Vagina (tissue), 2 donors: ENCODE data around the gene ATP8B3. TPM values are rescaled to one million over a fixed set of nuclear protein-coding genes. Genes with fewer than 3 reads are reported as not detected.

Experiments
- DNase-seq, 2 donors: peaks; one replicate each; pipeline ENCODE4 v3.0.0-alpha.2; 2017; ENCODE audit errors: extremely low spot score in 2 of 2
- H3K27ac ChIP-seq: fragments of 200-600 bp; sonication (generic); one replicate; pipeline ENCODE4 v1.5.1; 2019
- H3K27me3 ChIP-seq: fragments of 200-600 bp; sonication (generic); one replicate; pipeline ENCODE4 v1.5.1; 2019
- H3K36me3 ChIP-seq, 2 donors: fragments of 200-600 bp; sonication (generic); one replicate each; pipeline ENCODE4 v1.5.1; 2017 to 2019
- H3K4me1 ChIP-seq: fragments of 200-600 bp; sonication (generic); one replicate; pipeline ENCODE4 v1.5.1; 2019
- H3K4me3 ChIP-seq, 2 donors: fragments of 200-600 bp; sonication (generic); 1 replicate in 1 of 2; 2 replicates in 1 of 2; pipeline ENCODE4 v1.5.1; 2016 to 2019
- H3K9me3 ChIP-seq: fragments of 200-600 bp; sonication (generic); one replicate; pipeline ENCODE4 v1.5.1; 2019
- POLR2A ChIP-seq, 2 donors: fragments of 450-650 bp; IDR thresholded peaks; one replicate each; pipeline ENCODE4 v1.6.1; 2017; ENCODE audit warnings: antibody characterized with exemption in 2 of 2, mild to moderate bottlenecking in 2 of 2, moderate library complexity in 2 of 2
- POLR2AphosphoS5 ChIP-seq, 2 donors: sonication (generic); formaldehyde crosslinking; IDR thresholded peaks; one replicate each; pipeline ENCODE4 v1.9.0; 2017; ENCODE audit warnings: antibody characterized with exemption in 2 of 2, mild to moderate bottlenecking in 2 of 2, low read depth in 1 of 2; ENCODE audit not compliant: insufficient read depth in 1 of 2
- intact Hi-C: fragments of 100-400 bp; cut with DNase I; formaldehyde crosslinking; loops from one replicate; pipeline ENCODE4 v1.15.1; 2023
- total RNA-seq: library from RNA; depleted of rRNA; stranded (reverse); fragments of >200 nt; gene quantifications from one replicate; pipeline ENCODE4 v1.2.3, GENCODE V29; 2016
- TF ChIP-seq, protein P1 (sequence below), 3 experiments: fragments of 450-650 bp in 2 of 3; fragments of 200-600 bp in 1 of 3; sonication (generic) in 1 of 3; IDR thresholded peaks; one replicate each; pipeline ENCODE4 v1.5.1; 2017 to 2019; ENCODE audit warnings: antibody characterized with exemption in 3 of 3, mild to moderate bottlenecking in 2 of 3, moderate library complexity in 2 of 3

ATP8B3 gene
- total RNA-seq, 1 donor from 2014 or later, result 3.2 TPM

GRCh38 chr19:1807030-1807694 lies 4.9 kb downstream of the ATP8B3 start:
- Histone ChIP-seq H3K4me3 (no peak overlapping the region), H3K27ac (no peak overlapping the region), H3K4me1 (peaks cover 16% of the 10 kb centered on the region), H3K9me3 (no peaks in the 10 kb centered on the region), H3K27me3 (no peaks in the 10 kb centered on the region), H3K36me3 (no peaks in the 10 kb centered on the region)
- TF ChIP-seq POLR2AphosphoS5 (IDR thresholded peaks at IDR 0.05; ENCODE audit: insufficient read depth in 1 of 2, low read depth in 1 of 2) (no peak), POLR2A (IDR thresholded peaks at IDR 0.05) (no peak)
- TF ChIP-seq, protein P1, sequence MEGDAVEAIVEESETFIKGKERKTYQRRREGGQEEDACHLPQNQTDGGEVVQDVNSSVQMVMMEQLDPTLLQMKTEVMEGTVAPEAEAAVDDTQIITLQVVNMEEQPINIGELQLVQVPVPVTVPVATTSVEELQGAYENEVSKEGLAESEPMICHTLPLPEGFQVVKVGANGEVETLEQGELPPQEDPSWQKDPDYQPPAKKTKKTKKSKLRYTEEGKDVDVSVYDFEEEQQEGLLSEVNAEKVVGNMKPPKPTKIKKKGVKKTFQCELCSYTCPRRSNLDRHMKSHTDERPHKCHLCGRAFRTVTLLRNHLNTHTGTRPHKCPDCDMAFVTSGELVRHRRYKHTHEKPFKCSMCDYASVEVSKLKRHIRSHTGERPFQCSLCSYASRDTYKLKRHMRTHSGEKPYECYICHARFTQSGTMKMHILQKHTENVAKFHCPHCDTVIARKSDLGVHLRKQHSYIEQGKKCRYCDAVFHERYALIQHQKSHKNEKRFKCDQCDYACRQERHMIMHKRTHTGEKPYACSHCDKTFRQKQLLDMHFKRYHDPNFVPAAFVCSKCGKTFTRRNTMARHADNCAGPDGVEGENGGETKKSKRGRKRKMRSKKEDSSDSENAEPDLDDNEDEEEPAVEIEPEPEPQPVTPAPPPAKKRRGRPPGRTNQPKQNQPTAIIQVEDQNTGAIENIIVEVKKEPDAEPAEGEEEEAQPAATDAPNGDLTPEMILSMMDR (IDR thresholded peaks at IDR 0.05), result no peak
- intact Hi-C loops, result no loop called here
- DNase-seq, result no peak

- H3K4me1 ChIP-seq, result peaks cover 9% of the 10 kb centered on the region
- TF ChIP-seq, protein P1 (IDR thresholded peaks at IDR 0.05), result no peak
- TF ChIP-seq POLR2AphosphoS5 (IDR thresholded peaks at IDR 0.05; ENCODE audit: insufficient read depth in 1 of 2, low read depth in 1 of 2), result no peak
- TF ChIP-seq POLR2A (IDR thresholded peaks at IDR 0.05), result no peak
- H3K4me3 ChIP-seq, result no peak overlapping the region
- DNase-seq, result no peak
- no peaks in the 10 kb centered on the region for H3K9me3 ChIP-seq
- no peaks in the 10 kb centered on the region for H3K36me3 ChIP-seq
- H3K27me3 ChIP-seq, result no peaks in the 10 kb centered on the region
- intact Hi-C loops, result no loop called here
- H3K27ac ChIP-seq, result no peak overlapping the region
These were observed 5.7 kb downstream of the ATP8B3 start for GRCh38 chr19:1806184-1807029.

GRCh38 chr19:1805401-1806183 lies 6.5 kb downstream of the ATP8B3 start:
- Histone ChIP-seq H3K27ac (no peak overlapping the region), H3K4me3 (no peak overlapping the region), H3K4me1 (peaks cover under 1% of the 10 kb centered on the region), H3K36me3 (no peaks in the 10 kb centered on the region), H3K9me3 (no peaks in the 10 kb centered on the region), H3K27me3 (no peaks in the 10 kb centered on the region)
- TF ChIP-seq POLR2A (IDR thresholded peaks at IDR 0.05), result no peak
- TF ChIP-seq, protein P1 (IDR thresholded peaks at IDR 0.05), result no peak
- TF ChIP-seq POLR2AphosphoS5 (IDR thresholded peaks at IDR 0.05; ENCODE audit: insufficient read depth in 1 of 2, low read depth in 1 of 2), result no peak
- no peak for DNase-seq
- intact Hi-C loops, result no loop called here

DNA sequence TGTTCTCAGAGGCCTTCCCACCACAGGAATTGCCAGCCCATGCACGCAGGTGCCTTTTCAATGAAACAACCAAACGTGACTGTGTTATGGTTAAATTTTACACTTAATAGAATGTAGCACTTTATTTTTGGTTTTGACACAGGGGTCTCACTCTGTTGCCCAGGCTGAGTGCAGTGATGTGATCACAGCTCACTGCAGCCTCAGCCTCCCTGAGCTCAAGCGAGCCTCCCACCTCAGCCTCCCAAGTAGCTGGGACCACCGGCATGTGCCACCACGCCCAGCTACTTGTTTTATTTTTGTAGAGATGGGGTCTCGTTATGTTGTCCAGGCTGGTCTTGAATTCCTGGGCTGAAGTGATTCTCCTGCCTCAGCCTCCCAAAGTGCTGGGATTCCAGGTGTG lies 7.2 kb downstream of the ATP8B3 start:
- Histone ChIP-seq H3K9me3 (no peaks in the 10 kb centered on the region), H3K4me3 (no peak overlapping the region), H3K27ac (no peak overlapping the region), H3K27me3 (no peaks in the 10 kb centered on the region), H3K36me3 (no peaks in the 10 kb centered on the region), H3K4me1 (no peaks in the 10 kb centered on the region)
- intact Hi-C loops, result no loop called here
- no peak for TF ChIP-seq POLR2AphosphoS5 (IDR thresholded peaks at IDR 0.05; ENCODE audit: insufficient read depth in 1 of 2, low read depth in 1 of 2)
- TF ChIP-seq, protein P1 (IDR thresholded peaks at IDR 0.05), result no peak
- TF ChIP-seq POLR2A (IDR thresholded peaks at IDR 0.05), result no peak
- no peak for DNase-seq
